B cell (primary cell): ENCODE results near the gene GABPB2. TPM values are rescaled to one million over a fixed set of nuclear protein-coding genes. Genes with fewer than 3 reads are reported as not detected.

Source experiments
- ATAC-seq: fragments of 200-7000 bp; cut with Tn5 transposase; one replicate; pipeline ENCODE4 v1.10.0; 2021; ENCODE audit warnings: low read depth, mild to moderate bottlenecking, moderate number of reproducible peaks, moderate library complexity
- CTCF ChIA-PET: fragments of 350-600 bp; sonication (Branson Sonifier 250); formaldehyde crosslinking; loops from one replicate; lab custom pipeline; 2021; ENCODE audit warnings: antibody characterized with exemption, inconsistent platforms; lab: Charles Lee
- POLR2A ChIA-PET: fragments of 350-600 bp; sonication (Branson Sonifier 250); formaldehyde crosslinking; loops from one replicate; lab custom pipeline; 2021; ENCODE audit warnings: antibody characterized with exemption; lab: Charles Lee
- DNase-seq: peaks from one replicate; pipeline ENCODE4 v3.0.0; 2013
- H2AFZ ChIP-seq: 2 replicates; pipeline ENCODE4 v1.6.1; 2012; ENCODE audit warnings: mild to moderate bottlenecking, low read depth, low read length; ENCODE audit not compliant: insufficient read depth, poor library complexity, severe bottlenecking
- H3K27ac ChIP-seq, 2 donors: 1 replicate in 1 of 2; 2 replicates in 1 of 2; pipeline ENCODE4 v1.5.1; 2012 to 2013; ENCODE audit warnings: low read length in 2 of 2, mild to moderate bottlenecking in 2 of 2, moderate library complexity in 1 of 2
- H3K27me3 ChIP-seq, 4 experiments: fragments of 200-600 bp in 1 of 4; sonication (generic) in 1 of 4; replicated peaks in 1 of 4; 1 replicate in 2 of 4; 2 replicates in 2 of 4; pipeline versions ENCODE4 v1.6.1 to v1.7.0; 2013 to 2016; ENCODE audit warnings: low read length in 3 of 4, mild to moderate bottlenecking in 2 of 4, mixed read lengths in 1 of 4, moderate library complexity in 1 of 4; ENCODE audit not compliant: insufficient read depth in 4 of 4, control insufficient read depth in 3 of 4; ENCODE audit errors: control extremely low read depth in 1 of 4
- H3K36me3 ChIP-seq, 2 experiments: replicated peaks in 1 of 2; 1 replicate in 1 of 2; 2 replicates in 1 of 2; pipeline versions ENCODE4 v1.6.1 to v1.7.1; 2013; ENCODE audit warnings: low read length in 1 of 2; ENCODE audit not compliant: insufficient read depth in 2 of 2, control insufficient read depth in 1 of 2; ENCODE audit errors: control extremely low read depth in 1 of 2, extremely low read depth in 1 of 2
- H3K4me1 ChIP-seq, 2 donors: fragments of 200-600 bp in 1 of 2; sonication (generic) in 1 of 2; 1 replicate in 1 of 2; 2 replicates in 1 of 2; pipeline versions ENCODE4 v1.5.1 to v1.6.1; 2013 to 2017; ENCODE audit warnings: low read length in 2 of 2; ENCODE audit not compliant: control insufficient read depth in 2 of 2, insufficient read depth in 2 of 2
- H3K4me2 ChIP-seq: replicated peaks from 2 replicates; pipeline ENCODE3; 2012; ENCODE audit warnings: mild to moderate bottlenecking, low read depth, low read length; ENCODE audit not compliant: poor library complexity, severe bottlenecking
- H3K4me3 ChIP-seq, 5 experiments: fragments of 200-600 bp in 1 of 5; sonication (generic) in 1 of 5; 1 replicate in 3 of 5; 2 replicates in 2 of 5; pipeline versions ENCODE4 v1.5.1 to v1.7.0; 2011 to 2016; ENCODE audit warnings: low read length in 4 of 5, mild to moderate bottlenecking in 4 of 5, low read depth in 2 of 5, control low read depth in 1 of 5, moderate library complexity in 1 of 5; ENCODE audit not compliant: insufficient read depth in 1 of 5; ENCODE audit errors: control extremely low read depth in 1 of 5, extremely low read depth in 1 of 5
- H3K79me2 ChIP-seq: fragments of 200-600 bp; sonication (generic); one replicate; pipeline ENCODE4 v1.6.0; 2016; ENCODE audit warnings: low read length; ENCODE audit not compliant: control insufficient read depth, insufficient read depth
- H3K9ac ChIP-seq: fragments of 200-600 bp; sonication (generic); 2 replicates; pipeline ENCODE4 v1.6.1; 2017; ENCODE audit warnings: mild to moderate bottlenecking, low read length, moderate library complexity
- H3K9me3 ChIP-seq, 3 donors: one replicate each; pipeline versions ENCODE4 v1.6.1 to v1.7.1; 2013; ENCODE audit warnings: low read length in 2 of 3; ENCODE audit not compliant: control insufficient read depth in 2 of 3, insufficient read depth in 1 of 3; ENCODE audit errors: control extremely low read depth in 1 of 3
- H4K20me1 ChIP-seq: 2 replicates; pipeline ENCODE4 v1.6.0; 2012; ENCODE audit warnings: mild to moderate bottlenecking, low read length; ENCODE audit not compliant: insufficient read depth, control insufficient read depth, poor library complexity, severe bottlenecking
- H3K27ac Mint-ChIP-seq: one replicate; pipeline ENCODE4 v1.8.0; 2021; ENCODE audit warnings: mixed read lengths
- H3K27me3 Mint-ChIP-seq: one replicate; pipeline ENCODE4 v1.8.0; 2021; ENCODE audit warnings: mixed read lengths
- H3K4me1 Mint-ChIP-seq: one replicate; pipeline ENCODE4 v1.8.0; 2021; ENCODE audit warnings: mixed read lengths
- H3K4me3 Mint-ChIP-seq: one replicate; pipeline ENCODE4 v1.8.0; 2021; ENCODE audit warnings: mixed read lengths
- H3K9me3 Mint-ChIP-seq: one replicate; pipeline ENCODE4 v1.8.0; 2022; ENCODE audit warnings: mixed read lengths; ENCODE audit not compliant: insufficient read depth
- EZH2 ChIP-seq: IDR thresholded peaks from 2 replicates; pipeline ENCODE4 v1.6.1; 2012; ENCODE audit warnings: borderline replicate concordance, low read depth, mild to moderate bottlenecking, moderate library complexity, low read length; ENCODE audit not compliant: insufficient read depth, poor library complexity, severe bottlenecking
- WGBS: methylation state at CpG from one replicate; pipeline ENCODE4 v1.1.5; 2013; ENCODE audit warnings: missing lambda C conversion rate; ENCODE audit not compliant: insufficient coverage; 5-methylcytosine and 5-hydroxymethylcytosine counted together
- intact Hi-C: fragments of 100-400 bp; cut with micrococcal nuclease; formaldehyde crosslinking; loops from one replicate; pipeline ENCODE4 v1.10.0; 2022
- polyA plus RNA-seq: library from polyadenylated mRNA; depleted of rRNA; stranded (reverse); fragments of >200 nt; gene quantifications from 2 replicates; pipeline ENCODE4 v1.2.3, GENCODE V29; 2012
- total RNA-seq, 2 donors: library from RNA; stranded (reverse); fragments of 120-200 nt in 1 of 2; gene quantifications; 1 replicate in 1 of 2; 2 replicates in 1 of 2; pipeline versions ENCODE4 v1.2.3 to v1.2.4, GENCODE V29; 2013 to 2022
- TF ChIP-seq, protein P1 (sequence below): fragments of 200-600 bp; IDR thresholded peaks from one replicate; pipeline ENCODE4 v1.8.0; 2022; ENCODE audit warnings: antibody characterized with exemption, mild to moderate bottlenecking

Gene GABPB2
- total and polyA plus RNA-seq, 2 donors (not counting 1 experiment from before 2014, with no cell fraction given) = 15.1 to 22.4 TPM

GRCh38 chr1:151137789-151138188, 67.2 kb downstream of the GABPB2 start:
- H2AFZ ChIP-seq = no peak overlapping the region
- H4K20me1 ChIP-seq = no peaks in the 10 kb centered on the region
- WGBS = 97% methylated on average over 6 of the region's 7 CpGs
- H3K9me3 Mint-ChIP-seq = no peaks in the 10 kb centered on the region
- H3K9me3 ChIP-seq = no peaks in the 10 kb centered on the region
- H3K4me3 Mint-ChIP-seq = no peak overlapping the region
- no peaks in the 10 kb centered on the region for H3K27me3 Mint-ChIP-seq
- no peak overlapping the region for H3K4me3 ChIP-seq
- no peak overlapping the region for H3K4me2 ChIP-seq
- peaks cover 0 to 4% of the 10 kb centered on the region in 2 donors for H3K4me1 ChIP-seq
- no peak overlapping the region for H3K27ac ChIP-seq
- intact Hi-C loops = no loop called here
- no peaks in the 10 kb centered on the region for H3K27me3 ChIP-seq
- H3K36me3 ChIP-seq = no peaks in the 10 kb centered on the region
- H3K79me2 ChIP-seq = no peaks in the 10 kb centered on the region
- TF ChIP-seq, protein P1, sequence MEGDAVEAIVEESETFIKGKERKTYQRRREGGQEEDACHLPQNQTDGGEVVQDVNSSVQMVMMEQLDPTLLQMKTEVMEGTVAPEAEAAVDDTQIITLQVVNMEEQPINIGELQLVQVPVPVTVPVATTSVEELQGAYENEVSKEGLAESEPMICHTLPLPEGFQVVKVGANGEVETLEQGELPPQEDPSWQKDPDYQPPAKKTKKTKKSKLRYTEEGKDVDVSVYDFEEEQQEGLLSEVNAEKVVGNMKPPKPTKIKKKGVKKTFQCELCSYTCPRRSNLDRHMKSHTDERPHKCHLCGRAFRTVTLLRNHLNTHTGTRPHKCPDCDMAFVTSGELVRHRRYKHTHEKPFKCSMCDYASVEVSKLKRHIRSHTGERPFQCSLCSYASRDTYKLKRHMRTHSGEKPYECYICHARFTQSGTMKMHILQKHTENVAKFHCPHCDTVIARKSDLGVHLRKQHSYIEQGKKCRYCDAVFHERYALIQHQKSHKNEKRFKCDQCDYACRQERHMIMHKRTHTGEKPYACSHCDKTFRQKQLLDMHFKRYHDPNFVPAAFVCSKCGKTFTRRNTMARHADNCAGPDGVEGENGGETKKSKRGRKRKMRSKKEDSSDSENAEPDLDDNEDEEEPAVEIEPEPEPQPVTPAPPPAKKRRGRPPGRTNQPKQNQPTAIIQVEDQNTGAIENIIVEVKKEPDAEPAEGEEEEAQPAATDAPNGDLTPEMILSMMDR = no peak
- no peak for TF ChIP-seq EZH2
- DNase-seq = no peak
- H3K9ac ChIP-seq = no peak overlapping the region
- ChIA-PET POLR2A (no interaction called here), CTCF (no interaction called here)
- H3K27ac Mint-ChIP-seq = no peak overlapping the region
- peaks cover 3% of the 10 kb centered on the region for H3K4me1 Mint-ChIP-seq
- ATAC-seq = no peak

GRCh38 chr1:151142411-151143056, 72.0 kb downstream of the GABPB2 start:
- H3K27ac ChIP-seq = no peak overlapping the region
- WGBS = 0% methylated on average over 1 of the region's 5 CpGs
- peaks cover 0 to 19% (median 8%) of the 10 kb centered on the region in 4 experiments for H3K27me3 ChIP-seq

More at GRCh38 chr1:151142411-151143056, 72.0 kb downstream of the GABPB2 start:
- peaks cover 9% of the 10 kb centered on the region for H3K27me3 Mint-ChIP-seq
- Histone ChIP-seq H3K9ac (no peak overlapping the region), H3K4me3 (no peak overlapping the region), H3K36me3 (no peaks in the 10 kb centered on the region), H4K20me1 (no peaks in the 10 kb centered on the region), H2AFZ (no peak overlapping the region), H3K9me3 (peaks cover 0 to 8% (median 0%) of the 10 kb centered on the region in 3 donors), H3K79me2 (no peaks in the 10 kb centered on the region), H3K4me2 (no peak overlapping the region), H3K4me1 (peaks cover 15 to 19% of the 10 kb centered on the region in 2 donors)
- H3K4me3 Mint-ChIP-seq = no peak overlapping the region
- TF ChIP-seq EZH2 = no peak
- TF ChIP-seq, protein P1 = no peak
- no peak for DNase-seq
- H3K27ac Mint-ChIP-seq = no peak overlapping the region
- no peak for ATAC-seq
- ChIA-PET CTCF (interaction anchor here (0.6 to 1.3 kb wide), 5 partner anchors 13 to 195 kb away, joined by 3 to 5 read pairs (median 3); partner anchors contain the start of gene TNFAIP8L2), POLR2A (interaction anchor here (0.6 kb wide), 1 partner anchor 14 kb away, joined by 10 read pairs; no protein-coding TSS in a partner anchor)
- intact Hi-C loops = no loop called here
- H3K4me1 Mint-ChIP-seq = peaks cover 22% of the 10 kb centered on the region
- H3K9me3 Mint-ChIP-seq = no peaks in the 10 kb centered on the region
